ENCODE measurements around the gene GREB1.

GREB1 gene

GRCh38 chr2:11681722-11682589 lies 148.1 kb downstream of the GREB1 start:
- peak; percentile 96 for TF ChIP-seq CTCF (conservative IDR thresholded peaks at IDR 0.05; ENCODE audit: low read depth, low read length)
- H4K20me1 ChIP-seq (ENCODE audit: insufficient read depth): no peaks in the 10 kb centered on the region
- no peaks in the 10 kb centered on the region for H3K36me3 ChIP-seq (ENCODE audit: insufficient read depth)
- H3K4me2 ChIP-seq: peak overlapping the region; percentile 6; the same call in 1 of the 2 replicates
- no peak overlapping the region for H3K9ac ChIP-seq
- H3K4me1 ChIP-seq (ENCODE audit: low read depth, poor library complexity, severe bottlenecking): peaks cover 5% of the 10 kb centered on the region
- peak overlapping the region; percentile 15; the same call in 1 of the 2 replicates for H2AFZ ChIP-seq (ENCODE audit: low read depth)
- H3K27ac ChIP-seq: no peak overlapping the region
- H3K27me3 ChIP-seq (ENCODE audit: insufficient read depth, low read depth): no peaks in the 10 kb centered on the region
- no peaks in the 10 kb centered on the region for H3K79me2 ChIP-seq (ENCODE audit: insufficient read depth, low read depth)
- H3K4me3 ChIP-seq (IDR thresholded peaks at IDR 0.05; ENCODE audit: insufficient read depth, low read depth, low read length): no peak overlapping the region

- Histone ChIP-seq H3K36me3 (ENCODE audit: insufficient read depth) (no peaks in the 10 kb centered on the region), H3K79me2 (ENCODE audit: insufficient read depth, low read depth) (no peaks in the 10 kb centered on the region), H3K4me3 (IDR thresholded peaks at IDR 0.05; ENCODE audit: insufficient read depth, low read depth, low read length) (no peak overlapping the region), H3K9ac (no peak overlapping the region), H4K20me1 (ENCODE audit: insufficient read depth) (no peaks in the 10 kb centered on the region), H3K27me3 (ENCODE audit: insufficient read depth, low read depth) (no peaks in the 10 kb centered on the region), H3K27ac (no peak overlapping the region), H3K4me1 (ENCODE audit: low read depth, poor library complexity, severe bottlenecking) (peaks cover 5% of the 10 kb centered on the region), H2AFZ (ENCODE audit: low read depth) (peak overlapping the region; percentile 15; the same call in 1 of the 2 replicates), H3K4me2 (peak overlapping the region; percentile 6; the same call in 1 of the 2 replicates)
- TF ChIP-seq CTCF (conservative IDR thresholded peaks at IDR 0.05; ENCODE audit: low read depth, low read length): no peak
Measured at GRCh38 chr2:11682590-11682915, 148.7 kb downstream of the GREB1 start.

GRCh38 chr2:11683476-11683875 lies 149.6 kb downstream of the GREB1 start:
- no peak overlapping the region for H3K4me2 ChIP-seq
- H4K20me1 ChIP-seq (ENCODE audit: insufficient read depth): no peaks in the 10 kb centered on the region
- no peak overlapping the region for H3K4me3 ChIP-seq (IDR thresholded peaks at IDR 0.05; ENCODE audit: insufficient read depth, low read depth, low read length)
- H3K27me3 ChIP-seq (ENCODE audit: insufficient read depth, low read depth): no peaks in the 10 kb centered on the region
- no peak overlapping the region for H3K9ac ChIP-seq
- no peak for TF ChIP-seq CTCF (conservative IDR thresholded peaks at IDR 0.05; ENCODE audit: low read depth, low read length)
- no peaks in the 10 kb centered on the region for H3K36me3 ChIP-seq (ENCODE audit: insufficient read depth)
- H3K27ac ChIP-seq: no peak overlapping the region
- H2AFZ ChIP-seq (ENCODE audit: low read depth): no peak overlapping the region
- H3K4me1 ChIP-seq (ENCODE audit: low read depth, poor library complexity, severe bottlenecking): peaks cover 12% of the 10 kb centered on the region
- no peaks in the 10 kb centered on the region for H3K79me2 ChIP-seq (ENCODE audit: insufficient read depth, low read depth)

- TF ChIP-seq CTCF (conservative IDR thresholded peaks at IDR 0.05; ENCODE audit: low read depth, low read length): no peak
- no peak overlapping the region for H2AFZ ChIP-seq (ENCODE audit: low read depth)
- no peaks in the 10 kb centered on the region for H4K20me1 ChIP-seq (ENCODE audit: insufficient read depth)
- no peaks in the 10 kb centered on the region for H3K36me3 ChIP-seq (ENCODE audit: insufficient read depth)
- H3K27ac ChIP-seq: no peak overlapping the region
- peaks cover 17% of the 10 kb centered on the region for H3K4me1 ChIP-seq (ENCODE audit: low read depth, poor library complexity, severe bottlenecking)
- H3K9ac ChIP-seq: no peak overlapping the region
- H3K4me3 ChIP-seq (IDR thresholded peaks at IDR 0.05; ENCODE audit: insufficient read depth, low read depth, low read length): no peak overlapping the region
- no peaks in the 10 kb centered on the region for H3K79me2 ChIP-seq (ENCODE audit: insufficient read depth, low read depth)
- no peaks in the 10 kb centered on the region for H3K27me3 ChIP-seq (ENCODE audit: insufficient read depth, low read depth)
- no peak overlapping the region for H3K4me2 ChIP-seq
Measured at GRCh38 chr2:11683966-11684365, 150.1 kb downstream of the GREB1 start.

All from KMS-11 (cell line).